GM19239 (cell line): ENCODE measurements around the gene MRPL1.
"Not testable (repeated sequence)": the region's sequence is repeated elsewhere in the genome, so short reads cannot be mapped to it uniquely, and the experiment has no call there.

Experiments used
- DNase-seq: peaks from one replicate; pipeline ENCODE4 v3.0.0; 2011; ENCODE audit warnings: low spot score; ENCODE audit not compliant: insufficient read length
- FAIRE-seq: peaks from 2 replicates; lab custom pipeline; 2011; peaks lifted over from hg19 to GRCh38; lab: Jason Lieb, UNC

The MRPL1 gene

GRCh38 chr4:77848508-77848907 lies 14.1 kb upstream of the MRPL1 start:
- FAIRE-seq (no peak), DNase-seq (no peak)

GRCh38 chr4:77849278-77849965 lies 13.2 kb upstream of the MRPL1 start:
- FAIRE-seq (no peak), DNase-seq (no peak)

GRCh38 chr4:77852892-77853495 lies 9.6 kb upstream of the MRPL1 start:
- FAIRE-seq (no peak), DNase-seq (no peak)

- DNase-seq: no peak
- FAIRE-seq: no peak
These were observed 8.1 kb upstream of the MRPL1 start for GRCh38 chr4:77854431-77855111.

GRCh38 chr4:77856152-77856551 lies 6.5 kb upstream of the MRPL1 start:
- DNase-seq (no peak), FAIRE-seq (no peak)

- no peak for FAIRE-seq
These were observed 3.4 kb upstream of the MRPL1 start for GRCh38 chr4:77859256-77859655.

GRCh38 chr4:77861495-77861894 lies 1.1 kb upstream of the MRPL1 start:
- FAIRE-seq: no peak
- no peak for DNase-seq

More at GRCh38 chr4:77859256-77859655, 3.4 kb upstream of the MRPL1 start:
- DNase-seq: no peak

GRCh38 chr4:77863341-77863740 lies 711 bp downstream of the MRPL1 start:
- FAIRE-seq, DNase-seq: not testable (repeated sequence)

- FAIRE-seq (no peak), DNase-seq (no peak)
These were observed 2.6 kb downstream of the MRPL1 start for GRCh38 chr4:77865259-77865658.

- no peak for FAIRE-seq
- no peak for DNase-seq
These were observed 10.3 kb downstream of the MRPL1 start for GRCh38 chr4:77872723-77873445.

- DNase-seq (no peak), FAIRE-seq (no peak)
These were observed 14.5 kb downstream of the MRPL1 start for GRCh38 chr4:77877167-77877566.

GRCh38 chr4:77877771-77878565 lies 15.3 kb downstream of the MRPL1 start:
- FAIRE-seq (no peak), DNase-seq (no peak)

GRCh38 chr4:77880784-77881183 lies 18.2 kb downstream of the MRPL1 start:
- FAIRE-seq: no peak
- no peak for DNase-seq

GRCh38 chr4:77881460-77882295 lies 19.0 kb downstream of the MRPL1 start:
- FAIRE-seq: no peak
- DNase-seq: no peak

- FAIRE-seq: peak; percentile 44
- DNase-seq: peak; percentile 2
These were observed 30.8 kb downstream of the MRPL1 start for GRCh38 chr4:77893451-77893850.

- FAIRE-seq: peak; percentile 35
- DNase-seq: no peak
These were observed 37.0 kb downstream of the MRPL1 start for GRCh38 chr4:77899607-77900006.

- DNase-seq (no peak), FAIRE-seq (no peak)
These were observed 40.6 kb downstream of the MRPL1 start for GRCh38 chr4:77903186-77903585.

- DNase-seq (no peak), FAIRE-seq (no peak)
These were observed 43.1 kb downstream of the MRPL1 start for GRCh38 chr4:77905651-77906263.

GRCh38 chr4:77910676-77911075 lies 48.0 kb downstream of the MRPL1 start:
- no peak for FAIRE-seq
- no peak for DNase-seq
